NB4 (cell line): Measurements from ENCODE around the gene GPC5.

Experiments used
- DNase-seq: peaks from one replicate; pipeline ENCODE4 v3.0.0; 2010; ENCODE audit warnings: low read depth
- H3K4me3 ChIP-seq: one replicate; pipeline ENCODE4 v1.5.1; 2011; ENCODE audit warnings: mild to moderate bottlenecking, low read depth, low read length, moderate library complexity
- CTCF ChIP-seq: IDR thresholded peaks from one replicate; pipeline ENCODE4 v1.5.1; 2012; ENCODE audit warnings: low read depth, low read length
- MAX ChIP-seq: IDR thresholded peaks from 2 replicates; pipeline ENCODE4 v1.6.1; 2011; ENCODE audit warnings: low read depth, low read length
- MYC ChIP-seq: IDR thresholded peaks from 2 replicates; pipeline ENCODE4 v1.6.1; 2011; ENCODE audit warnings: low read depth, low read length
- POLR2A ChIP-seq: IDR thresholded peaks from 2 replicates; pipeline ENCODE4 v1.6.1; 2011; ENCODE audit warnings: mild to moderate bottlenecking; ENCODE audit not compliant: insufficient read length; ENCODE audit errors: extremely low read depth

The GPC5 gene

GRCh38 chr13:92407858-92408257 is 1009.4 kb downstream of the GPC5 start:
- DNase-seq = no peak
- H3K4me3 ChIP-seq = no peak overlapping the region
- TF ChIP-seq POLR2A (no peak), MAX (no peak), MYC (no peak), CTCF (no peak)

GRCh38 chr13:92412481-92412880 is 1014.1 kb downstream of the GPC5 start:
- DNase-seq = no peak
- no peak for TF ChIP-seq MAX
- TF ChIP-seq MYC = no peak
- TF ChIP-seq CTCF = no peak
- no peak for TF ChIP-seq POLR2A
- no peak overlapping the region for H3K4me3 ChIP-seq

GRCh38 chr13:92412996-92413395 is 1014.6 kb downstream of the GPC5 start:
- no peak for DNase-seq
- no peak overlapping the region for H3K4me3 ChIP-seq
- TF ChIP-seq CTCF = no peak
- no peak for TF ChIP-seq MAX
- no peak for TF ChIP-seq POLR2A
- no peak for TF ChIP-seq MYC

GRCh38 chr13:92413452-92413851 is 1015.0 kb downstream of the GPC5 start:
- no peak overlapping the region for H3K4me3 ChIP-seq
- DNase-seq = no peak
- TF ChIP-seq MYC (no peak), CTCF (no peak), MAX (no peak), POLR2A (no peak)

GRCh38 chr13:92414851-92415250 is 1016.4 kb downstream of the GPC5 start:
- TF ChIP-seq MYC = no peak
- no peak for TF ChIP-seq POLR2A
- TF ChIP-seq MAX = no peak
- TF ChIP-seq CTCF = no peak
- no peak overlapping the region for H3K4me3 ChIP-seq
- DNase-seq = no peak

GRCh38 chr13:92415781-92416180 is 1017.4 kb downstream of the GPC5 start:
- no peak overlapping the region for H3K4me3 ChIP-seq
- no peak for DNase-seq
- TF ChIP-seq MAX = no peak
- TF ChIP-seq MYC = no peak
- TF ChIP-seq POLR2A = no peak
- no peak for TF ChIP-seq CTCF
